GM19395 (cell line): ENCODE data around the gene NPAS1.
"Not testable (repeated sequence)": the region's sequence is repeated elsewhere in the genome, so short reads cannot be mapped to it uniquely, and the experiment has no call there.

Experiments used
- ATAC-seq: cut with Tn5 transposase; IDR thresholded peaks from one replicate; pipeline ENCODE4 v1.9.1; 2021; ENCODE audit warnings: mild to moderate bottlenecking, moderate library complexity; ENCODE audit not compliant: unreplicated experiment

NPAS1 gene

GRCh38 chr19:47074621-47075020 is 55.0 kb downstream of the NPAS1 start:
- no peak for ATAC-seq

GRCh38 chr19:47075179-47075810 is 55.7 kb downstream of the NPAS1 start:
- no peak for ATAC-seq

DNA sequence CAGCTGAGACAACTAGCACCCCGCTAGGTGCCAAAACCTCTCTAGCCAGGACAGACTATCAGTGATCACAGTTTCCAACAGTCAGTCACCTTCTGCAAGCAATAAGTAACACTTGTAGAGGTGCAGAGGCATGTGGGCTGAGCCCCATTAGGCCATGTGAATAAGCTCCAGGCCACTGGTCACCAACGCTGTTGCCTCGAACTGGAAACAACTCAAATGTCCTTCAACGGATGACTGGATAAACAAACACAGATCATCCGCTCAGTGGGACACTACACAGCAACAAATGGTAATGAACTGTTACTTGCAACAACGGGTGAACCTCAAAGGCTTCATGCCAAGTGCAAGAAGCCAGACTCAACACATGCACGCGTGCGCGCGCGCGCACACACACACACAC is 56.3 kb downstream of the NPAS1 start:
- no peak for ATAC-seq

- not testable (repeated sequence) for ATAC-seq
Observed at GRCh38 chr19:47078351-47078750, 58.7 kb downstream of the NPAS1 start.

- ATAC-seq = no peak
Observed at GRCh38 chr19:47081095-47081494, 61.5 kb downstream of the NPAS1 start.

GRCh38 chr19:47082493-47082892 is 62.9 kb downstream of the NPAS1 start:
- ATAC-seq = no peak

DNA sequence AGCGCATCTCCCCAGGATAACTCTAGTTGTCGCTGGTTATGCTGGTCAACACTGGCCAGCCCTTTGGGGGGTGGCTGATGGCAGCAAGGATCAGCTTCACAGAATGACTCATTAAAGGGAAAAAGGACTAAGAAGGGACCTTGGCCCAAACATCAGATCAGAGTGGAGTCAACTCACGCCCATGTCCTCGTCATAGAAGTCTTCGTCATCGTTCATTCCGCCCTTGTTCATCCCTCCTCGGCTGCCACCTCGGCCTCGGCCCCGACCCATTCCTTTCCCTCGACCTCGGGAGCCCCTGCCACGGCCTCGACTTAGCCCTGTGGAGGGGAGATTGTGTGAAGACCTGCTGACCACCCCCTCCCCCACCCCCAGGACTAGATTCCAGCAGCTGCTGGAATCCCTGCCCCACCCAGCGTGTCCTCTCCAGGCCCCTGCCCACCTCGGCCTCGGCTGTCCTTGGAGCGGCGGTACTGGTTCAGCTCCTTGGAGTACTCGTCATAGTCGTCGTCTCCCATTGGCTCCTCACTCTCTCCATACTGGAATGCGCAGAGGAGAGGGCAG is 65.3 kb downstream of the NPAS1 start:
- ATAC-seq = no peak

DNA sequence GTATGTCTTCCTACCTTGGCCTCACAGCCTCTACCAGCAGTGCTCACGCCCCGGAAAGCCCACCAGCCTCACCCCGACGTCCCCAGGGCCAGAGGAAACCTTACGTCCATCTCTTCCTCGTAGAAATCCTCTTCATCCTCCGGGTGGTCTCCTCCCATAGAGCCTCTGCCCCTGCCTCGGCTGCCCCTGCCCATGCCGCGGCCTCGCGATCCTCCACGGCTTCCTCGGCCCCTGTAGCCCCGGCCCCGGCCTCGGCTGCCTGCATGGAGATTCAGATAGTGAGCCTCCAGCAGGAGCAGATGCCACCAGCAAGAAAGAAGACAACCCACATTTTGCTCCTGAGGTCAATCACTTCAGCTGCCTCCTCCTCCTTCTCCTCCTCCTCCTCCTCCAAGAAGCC is 66.6 kb downstream of the NPAS1 start:
- no peak for ATAC-seq

- no peak for ATAC-seq
Observed at GRCh38 chr19:47089767-47090350, 70.2 kb downstream of the NPAS1 start.

DNA sequence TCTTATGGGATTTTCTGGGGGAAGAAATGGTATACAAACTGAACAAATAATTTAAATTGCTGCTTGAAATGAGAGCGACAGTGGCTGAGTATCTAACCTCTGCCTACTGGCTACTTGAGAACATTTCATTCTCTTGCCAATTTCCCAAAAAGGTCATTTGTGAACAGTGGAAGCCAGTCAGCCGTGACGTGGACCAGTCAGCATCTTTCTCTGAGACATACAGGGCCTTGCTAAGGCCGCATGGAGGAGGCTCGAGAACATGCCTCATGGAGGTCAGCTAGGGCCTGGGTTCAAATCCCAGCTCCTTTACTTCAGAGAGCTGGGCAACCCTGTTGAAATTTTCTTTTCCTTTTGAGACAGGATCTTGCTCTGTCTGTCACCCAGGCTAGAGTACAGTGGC is 73.6 kb downstream of the NPAS1 start:
- ATAC-seq = no peak

DNA sequence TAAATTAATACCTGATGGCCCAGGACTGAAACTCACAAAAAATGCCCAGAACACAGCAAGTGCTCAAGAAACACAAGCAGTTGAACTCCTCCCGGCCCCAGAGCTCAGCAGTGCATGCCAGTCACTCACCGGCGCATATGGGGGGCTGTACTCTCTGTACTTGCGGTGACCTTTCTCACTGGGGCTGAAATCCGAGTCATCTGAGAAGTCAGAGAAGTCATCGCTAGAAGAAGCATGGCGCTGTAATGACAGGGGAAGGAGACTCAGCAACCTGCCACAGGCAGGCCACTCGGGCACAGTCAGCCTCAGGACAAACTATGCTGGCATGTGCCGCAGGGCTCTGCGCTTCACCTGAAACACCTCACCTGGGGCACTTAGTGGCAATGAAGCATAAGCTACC is 74.2 kb downstream of the NPAS1 start:
- peak; percentile 75 for ATAC-seq

DNA sequence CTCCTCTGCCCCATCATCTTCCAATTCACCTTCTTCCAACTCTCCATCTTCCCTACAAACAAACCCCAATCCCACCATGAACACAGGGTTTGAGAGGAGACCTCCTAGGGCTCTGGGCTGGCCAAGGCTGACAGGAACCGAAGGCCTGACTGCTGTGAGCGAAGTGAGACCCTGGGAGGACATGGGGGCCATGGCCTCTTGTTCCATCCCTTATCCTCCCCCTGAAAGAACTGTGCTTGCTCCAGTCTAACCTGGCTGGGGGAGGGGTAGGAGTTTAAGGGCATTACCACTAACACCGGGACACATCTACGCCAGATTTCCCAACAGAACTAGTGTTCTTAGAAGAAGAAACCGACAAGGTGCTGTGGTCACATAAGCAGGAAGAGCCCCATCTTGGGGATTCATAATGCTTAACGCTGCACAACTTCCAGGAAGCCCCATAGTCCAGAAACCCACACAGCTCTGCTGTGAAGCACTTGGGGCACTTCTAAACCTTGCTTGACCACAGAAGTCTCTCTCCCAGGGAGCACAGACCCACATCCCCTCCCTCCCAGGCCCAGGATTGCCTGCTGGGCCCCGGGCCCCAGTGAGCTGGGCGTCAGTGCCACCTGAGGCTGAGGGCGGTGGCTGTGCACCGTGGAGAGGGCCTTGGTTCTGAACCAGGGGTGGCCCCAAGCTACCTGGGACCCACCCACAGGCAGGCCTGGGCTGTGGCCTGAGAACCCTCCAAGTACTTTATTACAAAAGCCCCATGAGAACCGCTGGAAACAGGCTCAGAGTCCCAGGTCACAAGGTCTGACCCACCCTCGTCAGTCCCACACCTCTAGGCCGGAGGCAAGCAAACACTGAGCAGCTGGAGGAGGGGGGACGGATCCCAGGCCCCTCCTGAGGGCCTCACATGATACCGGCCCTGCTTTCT is 75.2 kb downstream of the NPAS1 start:
- no peak for ATAC-seq
